ENCODE measurements around the gene EPHA7.

EPHA7 gene

DNA sequence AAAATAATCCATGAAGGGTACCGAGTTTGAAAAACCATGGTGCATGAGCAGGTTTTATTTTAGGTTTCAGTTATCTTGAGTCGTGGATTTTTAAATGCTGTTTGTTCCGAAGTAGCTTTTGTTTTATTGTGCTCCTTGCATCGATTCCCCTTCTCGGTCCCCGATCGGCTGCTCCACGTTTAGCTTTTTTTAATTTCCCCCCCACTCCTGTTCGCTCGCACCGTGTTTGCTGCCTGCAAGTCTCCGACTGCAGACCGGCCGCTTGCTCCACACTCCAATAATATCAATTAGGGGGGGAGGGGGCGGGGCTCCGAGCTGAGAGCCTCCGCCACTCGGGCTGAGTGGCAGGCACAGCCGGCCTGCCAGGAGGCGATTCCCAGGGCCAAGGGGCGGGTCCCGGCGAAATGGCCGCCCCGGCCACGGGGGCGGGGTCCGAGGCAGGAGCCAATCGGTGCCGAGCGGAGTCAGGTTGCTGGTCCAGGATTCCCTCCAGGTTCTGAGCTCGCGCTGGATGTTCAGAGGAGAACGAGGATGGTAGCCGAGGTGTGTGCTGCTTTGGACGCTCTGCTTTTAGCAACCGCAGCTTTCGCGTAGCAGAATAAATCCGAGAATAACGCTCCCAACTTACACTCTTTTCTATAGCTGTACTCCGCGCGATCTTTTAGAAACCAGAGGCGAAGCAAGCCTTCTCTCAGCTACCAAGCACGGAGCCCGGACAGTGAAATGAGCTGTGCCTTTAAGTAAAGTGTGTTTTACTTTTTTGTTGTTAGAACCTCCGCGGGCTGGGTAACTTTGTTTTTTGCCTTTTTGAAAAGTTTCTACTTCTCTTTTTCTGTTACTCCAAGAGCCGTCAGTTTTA, at the start of gene EPHA7 (continued):
- no peak for TF ChIP-seq ZNF561 (tag by site-specific recombination; IDR thresholded peaks at IDR 0.05; ENCODE audit: borderline replicate concordance)
- TF ChIP-seq, protein P1, sequence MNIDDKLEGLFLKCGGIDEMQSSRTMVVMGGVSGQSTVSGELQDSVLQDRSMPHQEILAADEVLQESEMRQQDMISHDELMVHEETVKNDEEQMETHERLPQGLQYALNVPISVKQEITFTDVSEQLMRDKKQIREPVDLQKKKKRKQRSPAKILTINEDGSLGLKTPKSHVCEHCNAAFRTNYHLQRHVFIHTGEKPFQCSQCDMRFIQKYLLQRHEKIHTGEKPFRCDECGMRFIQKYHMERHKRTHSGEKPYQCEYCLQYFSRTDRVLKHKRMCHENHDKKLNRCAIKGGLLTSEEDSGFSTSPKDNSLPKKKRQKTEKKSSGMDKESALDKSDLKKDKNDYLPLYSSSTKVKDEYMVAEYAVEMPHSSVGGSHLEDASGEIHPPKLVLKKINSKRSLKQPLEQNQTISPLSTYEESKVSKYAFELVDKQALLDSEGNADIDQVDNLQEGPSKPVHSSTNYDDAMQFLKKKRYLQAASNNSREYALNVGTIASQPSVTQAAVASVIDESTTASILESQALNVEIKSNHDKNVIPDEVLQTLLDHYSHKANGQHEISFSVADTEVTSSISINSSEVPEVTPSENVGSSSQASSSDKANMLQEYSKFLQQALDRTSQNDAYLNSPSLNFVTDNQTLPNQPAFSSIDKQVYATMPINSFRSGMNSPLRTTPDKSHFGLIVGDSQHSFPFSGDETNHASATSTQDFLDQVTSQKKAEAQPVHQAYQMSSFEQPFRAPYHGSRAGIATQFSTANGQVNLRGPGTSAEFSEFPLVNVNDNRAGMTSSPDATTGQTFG (tag by site-specific recombination; IDR thresholded peaks at IDR 0.05; ENCODE audit: borderline replicate concordance): no peak

DNA sequence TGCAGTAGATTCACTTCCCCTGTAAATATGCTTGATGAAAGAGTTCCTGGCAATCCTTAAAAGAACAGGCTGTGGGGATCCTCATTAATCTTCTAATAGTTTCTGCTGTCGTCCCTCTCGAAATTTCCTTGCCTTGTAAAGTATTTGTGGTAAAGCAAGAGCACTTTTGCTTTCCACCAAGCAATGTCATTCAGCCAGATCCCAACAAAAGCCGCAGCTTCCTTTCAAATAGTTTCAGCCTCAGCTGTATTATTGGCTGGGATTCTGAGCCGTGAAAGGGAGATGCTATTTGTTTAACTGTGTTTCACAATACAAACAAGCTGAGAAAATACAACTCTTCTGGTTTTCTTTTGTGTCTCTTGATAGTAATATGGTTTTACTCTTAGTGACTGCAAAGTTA, 48.9 kb upstream of the EPHA7 start:
- H3K4me1 ChIP-seq (ENCODE audit: control insufficient read depth, insufficient read depth, low read length): no peaks in the 10 kb centered on the region
- no peak overlapping the region for H3K27ac ChIP-seq (ENCODE audit: extremely low read depth, low read depth, low read length)
- H3K9me3 ChIP-seq (ENCODE audit: control insufficient read depth, insufficient read depth, low read depth, low read length): no peaks in the 10 kb centered on the region
- ChIA-PET POLR2A (no interaction called here), CTCF (interaction anchor here (0.7 kb wide), 1 partner anchor 368 kb away, joined by 3 read pairs; no protein-coding TSS in a partner anchor)
- H3K36me3 ChIP-seq (ENCODE audit: control insufficient read depth in 2 of 2, insufficient read depth in 1 of 2, low read length in 2 of 2): no peaks in the 10 kb centered on the region
- no peak overlapping the region for H3K4me3 ChIP-seq (ENCODE audit: low read depth, low read length)
- TF ChIP-seq HOXD13 (CRISPR knock-in tag; IDR thresholded peaks at IDR 0.05; ENCODE audit: borderline replicate concordance) (no peak), ZNF404 (tag by site-specific recombination; IDR thresholded peaks at IDR 0.05) (no peak), PRDM4 (tag by site-specific recombination; IDR thresholded peaks at IDR 0.05) (no peak), ZNF768 (tag by site-specific recombination; IDR thresholded peaks at IDR 0.05) (no peak), ZNF501 (tag by site-specific recombination; IDR thresholded peaks at IDR 0.05) (no peak), GLI2 (tag by site-specific recombination; IDR thresholded peaks at IDR 0.05; ENCODE audit: borderline replicate concordance, low read depth) (no peak), ZNF707 (tag by site-specific recombination; IDR thresholded peaks at IDR 0.05) (no peak), ZNF23 (tag by site-specific recombination; IDR thresholded peaks at IDR 0.05; ENCODE audit: borderline replicate concordance) (no peak), KLF8 (tag by site-specific recombination; IDR thresholded peaks at IDR 0.05) (no peak)
- TF ChIP-seq, protein P2, sequence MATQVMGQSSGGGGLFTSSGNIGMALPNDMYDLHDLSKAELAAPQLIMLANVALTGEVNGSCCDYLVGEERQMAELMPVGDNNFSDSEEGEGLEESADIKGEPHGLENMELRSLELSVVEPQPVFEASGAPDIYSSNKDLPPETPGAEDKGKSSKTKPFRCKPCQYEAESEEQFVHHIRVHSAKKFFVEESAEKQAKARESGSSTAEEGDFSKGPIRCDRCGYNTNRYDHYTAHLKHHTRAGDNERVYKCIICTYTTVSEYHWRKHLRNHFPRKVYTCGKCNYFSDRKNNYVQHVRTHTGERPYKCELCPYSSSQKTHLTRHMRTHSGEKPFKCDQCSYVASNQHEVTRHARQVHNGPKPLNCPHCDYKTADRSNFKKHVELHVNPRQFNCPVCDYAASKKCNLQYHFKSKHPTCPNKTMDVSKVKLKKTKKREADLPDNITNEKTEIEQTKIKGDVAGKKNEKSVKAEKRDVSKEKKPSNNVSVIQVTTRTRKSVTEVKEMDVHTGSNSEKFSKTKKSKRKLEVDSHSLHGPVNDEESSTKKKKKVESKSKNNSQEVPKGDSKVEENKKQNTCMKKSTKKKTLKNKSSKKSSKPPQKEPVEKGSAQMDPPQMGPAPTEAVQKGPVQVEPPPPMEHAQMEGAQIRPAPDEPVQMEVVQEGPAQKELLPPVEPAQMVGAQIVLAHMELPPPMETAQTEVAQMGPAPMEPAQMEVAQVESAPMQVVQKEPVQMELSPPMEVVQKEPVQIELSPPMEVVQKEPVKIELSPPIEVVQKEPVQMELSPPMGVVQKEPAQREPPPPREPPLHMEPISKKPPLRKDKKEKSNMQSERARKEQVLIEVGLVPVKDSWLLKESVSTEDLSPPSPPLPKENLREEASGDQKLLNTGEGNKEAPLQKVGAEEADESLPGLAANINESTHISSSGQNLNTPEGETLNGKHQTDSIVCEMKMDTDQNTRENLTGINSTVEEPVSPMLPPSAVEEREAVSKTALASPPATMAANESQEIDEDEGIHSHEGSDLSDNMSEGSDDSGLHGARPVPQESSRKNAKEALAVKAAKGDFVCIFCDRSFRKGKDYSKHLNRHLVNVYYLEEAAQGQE (tag by site-specific recombination; IDR thresholded peaks at IDR 0.05): no peak
- TF ChIP-seq, protein P3, sequence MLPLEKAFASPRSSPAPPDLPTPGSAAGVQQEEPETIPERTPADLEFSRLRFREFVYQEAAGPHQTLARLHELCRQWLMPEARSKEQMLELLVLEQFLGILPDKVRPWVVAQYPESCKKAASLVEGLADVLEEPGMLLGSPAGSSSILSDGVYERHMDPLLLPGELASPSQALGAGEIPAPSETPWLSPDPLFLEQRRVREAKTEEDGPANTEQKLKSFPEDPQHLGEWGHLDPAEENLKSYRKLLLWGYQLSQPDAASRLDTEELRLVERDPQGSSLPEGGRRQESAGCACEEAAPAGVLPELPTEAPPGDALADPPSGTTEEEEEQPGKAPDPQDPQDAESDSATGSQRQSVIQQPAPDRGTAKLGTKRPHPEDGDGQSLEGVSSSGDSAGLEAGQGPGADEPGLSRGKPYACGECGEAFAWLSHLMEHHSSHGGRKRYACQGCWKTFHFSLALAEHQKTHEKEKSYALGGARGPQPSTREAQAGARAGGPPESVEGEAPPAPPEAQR (tag by site-specific recombination; IDR thresholded peaks at IDR 0.05): no peak
